WERI-Rb-1 (cell line): ENCODE results near the gene ADPRH.
"Not testable (repeated sequence)": the region's sequence is repeated elsewhere in the genome, so short reads cannot be mapped to it uniquely, and the experiment has no call there.

ENCODE experiments used
- DNase-seq: peaks from one replicate; pipeline ENCODE4 v3.0.0-alpha.2; 2020
- H3K27ac ChIP-seq: fragments of 250-450 bp; sonication (Bioruptor Pico); 2 replicates; pipeline ENCODE4 v1.5.1; 2020; ENCODE audit warnings: mild to moderate bottlenecking, moderate library complexity
- H3K27me3 ChIP-seq: fragments of 250-450 bp; sonication (Bioruptor Pico); 2 replicates; pipeline ENCODE4 v1.5.1; 2021; ENCODE audit warnings: mild to moderate bottlenecking, low read depth, moderate library complexity; ENCODE audit not compliant: insufficient read depth, severe bottlenecking
- H3K36me3 ChIP-seq: fragments of 250-450 bp; sonication (Bioruptor Pico); 2 replicates; pipeline ENCODE4 v1.5.1; 2020; ENCODE audit warnings: mild to moderate bottlenecking, moderate library complexity
- H3K4me3 ChIP-seq: 2 replicates; pipeline ENCODE4 v1.5.1; 2011; ENCODE audit warnings: low read depth, mild to moderate bottlenecking, control low read depth, low read length
- H3K9me3 ChIP-seq: fragments of 250-450 bp; sonication (Bioruptor Pico); 2 replicates; pipeline ENCODE4 v1.5.1; 2021; ENCODE audit warnings: mild to moderate bottlenecking, moderate library complexity; ENCODE audit not compliant: severe bottlenecking
- CTCF ChIP-seq: IDR thresholded peaks from 2 replicates; pipeline ENCODE4 v1.5.1; 2011; ENCODE audit warnings: low read depth, mild to moderate bottlenecking, control low read depth, inconsistent platforms, low read length

ADPRH gene

GRCh38 chr3:119550192-119550910 lies 28.9 kb upstream of the ADPRH start:
- Histone ChIP-seq H3K9me3 (no peaks in the 10 kb centered on the region), H3K36me3 (no peaks in the 10 kb centered on the region), H3K27me3 (no peaks in the 10 kb centered on the region), H3K27ac (no peak overlapping the region), H3K4me3 (no peak overlapping the region)
- TF ChIP-seq CTCF, result no peak
- no peak for DNase-seq

GRCh38 chr3:119551598-119551997 lies 27.7 kb upstream of the ADPRH start:
- Histone ChIP-seq H3K9me3 (no peaks in the 10 kb centered on the region), H3K4me3 (no peak overlapping the region), H3K36me3 (no peaks in the 10 kb centered on the region), H3K27me3 (peaks cover 9% of the 10 kb centered on the region), H3K27ac (no peak overlapping the region)
- no peak for DNase-seq
- no peak for TF ChIP-seq CTCF

- peaks cover 17% of the 10 kb centered on the region for H3K27me3 ChIP-seq
- not testable (repeated sequence) for H3K9me3 ChIP-seq, H3K27ac ChIP-seq, DNase-seq, H3K36me3 ChIP-seq, H3K4me3 ChIP-seq
Observed at GRCh38 chr3:119552928-119553327, 26.4 kb upstream of the ADPRH start.

GRCh38 chr3:119553823-119554415 lies 25.4 kb upstream of the ADPRH start:
- H3K9me3 ChIP-seq, result no peaks in the 10 kb centered on the region
- no peak overlapping the region for H3K27ac ChIP-seq
- TF ChIP-seq CTCF, result no peak
- H3K4me3 ChIP-seq, result no peak overlapping the region
- no peaks in the 10 kb centered on the region for H3K36me3 ChIP-seq
- DNase-seq, result no peak
- peaks cover 21% of the 10 kb centered on the region for H3K27me3 ChIP-seq

- DNase-seq, result no peak
- Histone ChIP-seq H3K27ac (no peak overlapping the region), H3K27me3 (peaks cover 21% of the 10 kb centered on the region), H3K36me3 (no peaks in the 10 kb centered on the region), H3K4me3 (no peak overlapping the region), H3K9me3 (no peaks in the 10 kb centered on the region)
- TF ChIP-seq CTCF, result no peak
Observed at GRCh38 chr3:119555309-119555735, 24.0 kb upstream of the ADPRH start.

- DNase-seq, result no peak
- Histone ChIP-seq H3K9me3 (no peaks in the 10 kb centered on the region), H3K27ac (no peak overlapping the region), H3K36me3 (no peaks in the 10 kb centered on the region), H3K4me3 (no peak overlapping the region), H3K27me3 (peaks cover 21% of the 10 kb centered on the region)
- TF ChIP-seq CTCF, result no peak
Observed at GRCh38 chr3:119555929-119556328, 23.4 kb upstream of the ADPRH start.
